Fibroblast of the aortic adventitia (primary cell): ENCODE results near the gene PUS1. TPM values are rescaled to one million over a fixed set of nuclear protein-coding genes. Genes with fewer than 3 reads are reported as not detected.

Experiments used
- DNase-seq: peaks from one replicate; pipeline ENCODE4 v3.0.0-alpha.2; 2010; ENCODE audit warnings: low read depth
- H3K4me3 ChIP-seq: 2 replicates; pipeline ENCODE4 v1.5.1; 2011; ENCODE audit warnings: low read depth, mild to moderate bottlenecking, control low read depth, low read length, moderate library complexity
- total RNA-seq: library from RNA; depleted of rRNA; stranded (reverse); fragments of >200 nt; gene quantifications from 2 replicates; pipeline ENCODE4 v1.2.3, GENCODE V29; 2012; ENCODE audit warnings: low replicate concordance
- TF ChIP-seq, protein P1 (sequence below): IDR thresholded peaks from 2 replicates; pipeline ENCODE4 v1.5.1; 2011; ENCODE audit warnings: mild to moderate bottlenecking, low read length, control low read depth, inconsistent platforms; ENCODE audit not compliant: insufficient read depth

The PUS1 gene
- total RNA-seq, 1 donor = 9.3 TPM

DNA sequence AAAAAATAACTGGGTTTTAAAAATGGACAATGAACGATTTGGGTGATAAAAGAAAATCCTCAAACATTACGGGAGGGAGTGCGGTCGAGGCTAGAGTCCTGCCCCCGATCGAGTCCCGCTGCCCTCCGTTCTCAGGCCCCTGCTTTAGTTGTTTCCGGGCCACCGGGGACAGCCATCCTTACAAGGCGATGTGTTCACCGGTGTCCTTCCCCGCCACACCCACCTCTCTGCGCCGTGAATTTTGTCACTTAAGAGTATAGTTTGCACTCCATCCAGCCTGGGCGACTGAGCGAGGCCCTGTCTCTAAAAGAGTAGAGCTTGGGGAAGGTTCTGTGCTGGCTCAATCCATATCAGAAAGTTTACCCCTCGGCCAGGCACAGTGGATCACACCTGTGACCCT is 31.8 kb upstream of the PUS1 start:
- H3K4me3 ChIP-seq = no peak overlapping the region
- no peak for DNase-seq
- TF ChIP-seq, protein P1, sequence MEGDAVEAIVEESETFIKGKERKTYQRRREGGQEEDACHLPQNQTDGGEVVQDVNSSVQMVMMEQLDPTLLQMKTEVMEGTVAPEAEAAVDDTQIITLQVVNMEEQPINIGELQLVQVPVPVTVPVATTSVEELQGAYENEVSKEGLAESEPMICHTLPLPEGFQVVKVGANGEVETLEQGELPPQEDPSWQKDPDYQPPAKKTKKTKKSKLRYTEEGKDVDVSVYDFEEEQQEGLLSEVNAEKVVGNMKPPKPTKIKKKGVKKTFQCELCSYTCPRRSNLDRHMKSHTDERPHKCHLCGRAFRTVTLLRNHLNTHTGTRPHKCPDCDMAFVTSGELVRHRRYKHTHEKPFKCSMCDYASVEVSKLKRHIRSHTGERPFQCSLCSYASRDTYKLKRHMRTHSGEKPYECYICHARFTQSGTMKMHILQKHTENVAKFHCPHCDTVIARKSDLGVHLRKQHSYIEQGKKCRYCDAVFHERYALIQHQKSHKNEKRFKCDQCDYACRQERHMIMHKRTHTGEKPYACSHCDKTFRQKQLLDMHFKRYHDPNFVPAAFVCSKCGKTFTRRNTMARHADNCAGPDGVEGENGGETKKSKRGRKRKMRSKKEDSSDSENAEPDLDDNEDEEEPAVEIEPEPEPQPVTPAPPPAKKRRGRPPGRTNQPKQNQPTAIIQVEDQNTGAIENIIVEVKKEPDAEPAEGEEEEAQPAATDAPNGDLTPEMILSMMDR = no peak

DNA sequence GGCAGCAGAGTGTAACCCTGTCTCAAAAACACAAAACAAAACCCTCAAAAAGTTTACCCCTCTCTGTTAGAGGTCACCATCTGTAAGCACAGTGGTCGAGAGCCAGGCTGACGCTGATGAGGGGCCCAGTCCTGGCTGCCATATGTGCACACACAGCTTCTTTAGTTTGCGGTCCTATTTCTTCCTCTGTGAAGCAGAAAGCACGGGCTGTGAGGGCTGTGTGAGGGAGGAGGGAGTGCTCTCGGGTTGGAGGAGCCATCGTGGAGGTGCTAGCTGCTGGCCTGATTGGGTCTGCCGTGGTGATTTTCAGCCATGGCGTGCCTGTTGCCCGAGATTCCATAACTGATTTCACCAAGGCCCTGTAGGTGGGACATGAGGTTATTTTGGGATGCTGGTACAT is 31.2 kb upstream of the PUS1 start:
- TF ChIP-seq, protein P1 = no peak
- DNase-seq = no peak
- H3K4me3 ChIP-seq = no peak overlapping the region

DNA sequence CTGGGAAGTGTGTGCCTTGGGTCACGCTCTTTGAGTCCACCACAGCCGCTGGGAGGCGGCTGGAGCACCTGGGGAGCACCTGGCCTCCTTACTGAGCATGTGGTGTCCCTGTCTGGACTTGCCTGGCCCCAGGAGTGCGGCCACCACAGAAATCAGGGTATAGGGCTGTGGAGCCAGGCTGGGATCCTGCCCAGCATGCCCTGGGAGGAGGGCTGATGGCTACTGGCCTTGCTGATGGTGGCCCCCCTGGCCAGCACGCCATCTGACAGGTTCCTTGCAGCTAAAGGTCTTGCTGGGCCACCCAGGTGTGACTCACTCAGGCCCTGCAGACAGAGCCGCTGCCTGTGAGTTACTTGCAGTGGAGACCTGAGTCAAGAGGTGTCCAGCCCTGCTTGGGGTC is 28.7 kb upstream of the PUS1 start:
- H3K4me3 ChIP-seq = no peak overlapping the region
- no peak for DNase-seq
- TF ChIP-seq, protein P1 = no peak

DNA sequence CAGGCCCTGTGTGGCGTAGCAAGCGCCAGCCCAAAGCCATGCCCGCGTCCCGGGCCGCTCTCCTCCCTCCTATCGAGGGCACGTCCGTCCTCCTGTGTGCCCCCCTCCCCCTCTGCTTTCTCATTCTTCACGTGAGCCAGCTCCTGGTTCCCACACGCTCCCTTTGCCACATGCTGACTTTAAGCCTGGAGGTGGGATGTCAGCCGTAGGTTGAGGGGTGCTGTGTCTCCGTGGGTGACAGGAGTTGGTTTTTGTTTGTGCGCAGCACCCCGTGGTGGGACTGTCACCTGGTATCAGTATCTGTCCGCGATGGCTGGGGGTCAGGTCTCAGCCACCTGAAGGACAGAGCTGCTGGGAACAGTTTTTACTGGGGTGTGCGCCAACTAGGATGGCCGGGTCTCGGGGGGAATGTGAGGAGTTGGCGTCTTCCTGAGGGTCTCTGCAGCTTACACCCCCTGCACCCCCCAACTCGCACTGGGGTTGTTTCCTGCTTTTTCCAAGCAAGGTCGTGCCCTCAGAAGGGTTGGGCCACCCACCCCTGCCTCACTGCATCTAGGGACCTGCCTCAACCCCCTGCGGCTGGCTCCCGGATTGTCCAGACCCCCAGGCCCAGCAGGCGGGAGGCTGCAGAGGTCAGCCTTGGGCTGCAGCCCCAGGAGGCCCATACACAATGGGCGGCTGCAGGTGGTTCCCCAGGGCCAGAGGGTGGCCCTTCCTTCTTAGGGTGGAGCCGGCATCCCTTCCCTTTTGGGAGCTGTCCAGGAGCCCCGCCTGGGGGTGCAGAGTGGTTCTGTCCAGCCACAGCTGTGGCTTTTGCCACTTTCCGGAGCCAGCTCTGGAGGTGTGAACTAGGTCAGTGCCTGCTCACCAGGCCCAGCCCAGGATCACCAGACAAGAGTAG is 27.4 kb upstream of the PUS1 start:
- TF ChIP-seq, protein P1 = no peak
- no peak overlapping the region for H3K4me3 ChIP-seq
- no peak for DNase-seq

DNA sequence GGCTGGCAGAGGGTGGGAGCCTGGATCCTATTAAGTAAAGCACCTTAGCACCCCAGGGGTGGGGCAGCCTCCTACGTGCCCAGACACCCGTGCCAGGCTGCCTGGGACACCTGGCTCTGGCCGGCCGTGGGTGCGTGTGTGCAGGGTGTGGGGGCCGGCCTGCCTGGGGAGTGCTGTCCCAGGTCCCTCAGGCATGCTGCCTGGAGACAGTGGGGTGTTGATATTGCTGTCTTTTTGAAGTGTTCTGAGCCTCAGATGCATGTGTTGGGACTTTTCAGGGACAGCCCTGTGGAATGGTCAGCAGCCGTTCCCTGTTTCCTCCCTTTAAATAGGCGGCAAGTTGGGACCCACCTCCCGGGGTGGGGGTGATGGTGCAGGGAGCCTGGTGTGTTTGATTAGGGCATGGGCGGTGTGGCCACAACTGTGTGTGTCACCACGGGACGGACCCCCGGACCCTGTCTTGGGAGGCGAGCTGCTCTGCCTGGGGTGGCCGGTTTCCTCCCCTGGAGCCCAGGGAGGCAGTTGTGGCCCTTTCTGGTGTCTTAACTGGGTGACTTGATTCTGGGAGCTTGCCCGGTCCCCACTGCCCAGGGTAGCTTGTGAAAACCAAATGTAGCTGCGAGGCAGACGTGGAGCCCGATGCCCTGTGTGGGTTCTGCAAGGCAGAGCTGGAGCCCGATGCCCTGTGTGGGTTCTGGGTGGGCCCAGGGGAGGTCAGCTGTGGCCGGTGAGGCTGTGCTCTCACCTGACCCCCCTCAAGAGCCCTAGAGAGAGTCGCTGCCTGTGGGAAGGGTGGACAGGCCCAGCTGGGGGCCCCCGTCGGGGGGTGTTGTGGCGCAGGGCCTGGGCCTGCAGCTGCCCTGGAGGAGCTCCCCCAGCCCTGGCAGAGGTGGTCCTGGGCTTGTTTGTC is 26.5 kb upstream of the PUS1 start:
- TF ChIP-seq, protein P1 = no peak
- DNase-seq = no peak
- H3K4me3 ChIP-seq = no peak overlapping the region

DNA sequence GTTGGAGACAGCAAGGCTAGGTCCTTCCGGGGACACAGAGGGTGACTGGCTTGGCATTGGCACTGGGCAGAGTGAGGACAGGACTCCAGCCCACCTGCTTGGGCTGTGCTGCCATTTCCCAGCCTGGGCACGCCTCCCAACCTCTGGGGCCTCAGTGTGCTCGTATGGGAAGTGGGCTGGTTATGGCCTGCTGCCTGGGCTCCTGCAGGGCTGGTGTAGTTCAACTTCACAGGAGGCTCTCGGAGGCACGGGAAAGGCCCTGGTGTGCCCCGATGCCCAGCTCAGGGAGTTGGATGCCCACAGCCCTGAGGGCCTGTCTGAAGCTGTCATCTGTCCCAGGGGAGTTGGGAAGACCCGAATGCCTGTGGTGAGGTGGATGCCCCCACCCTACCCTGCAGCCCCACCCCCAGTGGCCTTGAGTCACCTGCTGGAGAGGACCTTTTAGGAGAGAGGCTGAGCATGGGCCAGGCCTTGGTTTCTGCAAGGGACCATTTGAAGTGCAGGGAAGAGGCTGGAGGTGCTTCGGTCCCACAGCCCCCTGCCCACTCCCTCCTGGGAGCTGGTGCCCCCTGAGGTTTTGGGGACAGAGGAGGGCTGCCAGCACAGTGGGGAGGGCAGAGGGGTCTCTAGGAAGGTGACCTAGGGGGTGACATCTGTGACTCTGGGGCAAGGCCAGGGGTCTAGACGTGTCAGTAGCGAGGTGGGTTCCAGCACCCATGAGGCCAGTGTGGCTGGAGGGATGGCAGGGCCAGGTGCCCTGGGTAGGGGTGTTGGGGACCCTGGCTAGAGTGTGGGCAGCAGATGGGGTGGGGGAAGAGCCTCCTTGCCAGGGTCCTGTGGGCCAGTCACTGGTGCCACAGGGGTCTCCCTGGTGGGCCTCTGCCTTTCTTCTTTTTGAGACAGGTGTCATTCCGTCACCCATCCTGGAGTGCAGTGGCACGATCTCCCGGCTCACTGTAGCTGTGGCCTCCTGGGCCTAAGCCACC is 25.5 kb upstream of the PUS1 start:
- DNase-seq = no peak
- TF ChIP-seq, protein P1 = no peak
- no peak overlapping the region for H3K4me3 ChIP-seq
